ENCODE data around the gene FGFBP1. TPM values are rescaled to one million over a fixed set of nuclear protein-coding genes. Genes with fewer than 3 reads are reported as not detected.

FGFBP1 gene
- polyA plus RNA-seq (2011; rRNA removed) (not detected in 2 replicates), polyA minus RNA-seq (2011; rRNA and poly(A)+ RNA removed) (not detected in 2 replicates)

DNA sequence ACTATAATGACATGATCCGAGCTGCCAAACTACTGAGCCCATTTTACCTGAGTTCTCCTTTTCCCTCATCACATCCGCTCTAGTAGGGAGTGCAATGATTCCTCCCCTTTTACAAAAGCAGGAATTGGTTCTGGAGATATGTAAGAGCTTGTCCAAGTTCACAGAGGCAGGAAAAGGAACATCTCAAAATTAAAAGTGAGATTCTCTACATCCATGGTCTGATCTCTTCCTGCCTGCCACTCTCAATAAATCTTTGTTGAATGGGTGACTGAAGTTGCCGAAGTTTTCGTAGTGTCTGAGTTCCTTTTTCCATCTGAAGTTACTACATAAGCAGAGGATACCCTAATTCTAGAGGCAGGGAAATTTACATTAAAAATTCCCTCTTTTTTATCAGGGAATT, at the start of gene FGFBP1:
FGFBP1 (minus strand) TSS at position 101 of the 400 bp plus-strand sequence. CDS start 2,108 bp downstream, outside the sequence.
- TF ChIP-seq, protein P1, sequence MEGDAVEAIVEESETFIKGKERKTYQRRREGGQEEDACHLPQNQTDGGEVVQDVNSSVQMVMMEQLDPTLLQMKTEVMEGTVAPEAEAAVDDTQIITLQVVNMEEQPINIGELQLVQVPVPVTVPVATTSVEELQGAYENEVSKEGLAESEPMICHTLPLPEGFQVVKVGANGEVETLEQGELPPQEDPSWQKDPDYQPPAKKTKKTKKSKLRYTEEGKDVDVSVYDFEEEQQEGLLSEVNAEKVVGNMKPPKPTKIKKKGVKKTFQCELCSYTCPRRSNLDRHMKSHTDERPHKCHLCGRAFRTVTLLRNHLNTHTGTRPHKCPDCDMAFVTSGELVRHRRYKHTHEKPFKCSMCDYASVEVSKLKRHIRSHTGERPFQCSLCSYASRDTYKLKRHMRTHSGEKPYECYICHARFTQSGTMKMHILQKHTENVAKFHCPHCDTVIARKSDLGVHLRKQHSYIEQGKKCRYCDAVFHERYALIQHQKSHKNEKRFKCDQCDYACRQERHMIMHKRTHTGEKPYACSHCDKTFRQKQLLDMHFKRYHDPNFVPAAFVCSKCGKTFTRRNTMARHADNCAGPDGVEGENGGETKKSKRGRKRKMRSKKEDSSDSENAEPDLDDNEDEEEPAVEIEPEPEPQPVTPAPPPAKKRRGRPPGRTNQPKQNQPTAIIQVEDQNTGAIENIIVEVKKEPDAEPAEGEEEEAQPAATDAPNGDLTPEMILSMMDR (IDR thresholded peaks at IDR 0.05; ENCODE audit: insufficient read depth, low read depth, low read length) = no peak
- ChIA-PET CTCF (interaction anchor here (2.6 kb wide), 2 partner anchors 17 to 56 kb away, joined by 10 to 16 read pairs; no protein-coding TSS in a partner anchor), POLR2A (no interaction called here)
- no peak for DNase-seq (ENCODE audit: low read depth)
- Histone ChIP-seq H3K36me3 (ENCODE audit: control insufficient read depth, insufficient read depth, low read length) (no peaks in the 10 kb centered on the region), H3K4me3 (ENCODE audit: low read depth, low read length) (no peak within 1 kb of the TSS), H3K27me3 (ENCODE audit: control insufficient read depth, insufficient read depth, low read length) (peaks cover 12% of the 10 kb centered on the region)

DNA sequence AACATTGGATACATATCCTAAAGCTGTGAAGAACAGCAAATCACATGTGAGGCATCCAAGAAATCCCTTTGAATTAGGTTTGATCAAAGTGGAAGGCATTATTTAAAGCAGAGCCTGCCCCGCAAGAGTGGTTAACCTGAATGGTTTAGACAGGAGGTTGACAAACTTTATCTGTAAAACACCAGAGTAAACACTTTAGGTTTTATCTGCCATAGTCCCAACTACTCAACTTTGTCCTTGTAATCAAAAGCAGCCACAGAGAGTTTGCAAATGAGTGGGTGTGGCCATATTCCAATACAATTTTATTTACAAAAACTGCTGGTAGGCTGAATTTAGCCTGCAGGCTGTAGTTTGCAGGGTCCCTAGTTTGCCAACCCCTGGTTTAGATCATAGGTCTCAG, 49.7 kb upstream of the FGFBP1 start:
- ChIA-PET POLR2A (no interaction called here), CTCF (interaction anchor here (2.7 kb wide), 1 partner anchor 13 kb away, joined by 14 read pairs; no protein-coding TSS in a partner anchor)
- TF ChIP-seq, protein P1 (IDR thresholded peaks at IDR 0.05; ENCODE audit: insufficient read depth, low read depth, low read length) = no peak

DNA sequence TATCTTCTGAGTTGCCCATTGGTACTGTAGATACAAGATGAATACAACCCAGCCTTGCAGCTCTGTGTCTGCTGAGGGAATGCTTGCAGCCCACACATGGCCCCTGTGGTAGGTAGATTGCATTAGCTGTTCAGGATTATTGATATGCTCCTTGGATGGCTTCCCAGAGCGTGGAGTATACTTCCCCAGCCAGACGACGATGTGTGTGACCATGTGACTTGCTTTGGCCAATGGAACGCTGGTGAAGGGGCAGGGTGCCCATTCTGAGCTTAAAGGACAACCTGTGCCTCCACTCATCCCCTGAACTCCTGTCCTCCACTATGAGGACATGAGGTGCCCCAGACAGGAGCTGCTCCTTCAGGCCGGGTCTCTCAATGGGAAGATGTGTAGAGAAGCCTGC, 48.4 kb upstream of the FGFBP1 start:
- peaks cover 7% of the 10 kb centered on the region; the same call in 1 of the 2 replicates for H3K27me3 ChIP-seq (ENCODE audit: control insufficient read depth, insufficient read depth, low read length)
- no peaks in the 10 kb centered on the region for H3K36me3 ChIP-seq (ENCODE audit: control insufficient read depth, insufficient read depth, low read length)
- CTCF ChIA-PET = interaction anchor here (1.1 to 2.7 kb wide), 3 partner anchors 8 to 24 kb away, joined by 3 to 14 read pairs (median 3); no protein-coding TSS in a partner anchor

More for the DNA sequence above, 49.7 kb upstream of the FGFBP1 start:
- Histone ChIP-seq H3K36me3 (ENCODE audit: control insufficient read depth, insufficient read depth, low read length) (no peaks in the 10 kb centered on the region), H3K4me3 (ENCODE audit: low read depth, low read length) (no peak overlapping the region), H3K27me3 (ENCODE audit: control insufficient read depth, insufficient read depth, low read length) (peaks cover 11% of the 10 kb centered on the region; the same call in 1 of the 2 replicates)
- no peak for DNase-seq (ENCODE audit: low read depth)

DNA sequence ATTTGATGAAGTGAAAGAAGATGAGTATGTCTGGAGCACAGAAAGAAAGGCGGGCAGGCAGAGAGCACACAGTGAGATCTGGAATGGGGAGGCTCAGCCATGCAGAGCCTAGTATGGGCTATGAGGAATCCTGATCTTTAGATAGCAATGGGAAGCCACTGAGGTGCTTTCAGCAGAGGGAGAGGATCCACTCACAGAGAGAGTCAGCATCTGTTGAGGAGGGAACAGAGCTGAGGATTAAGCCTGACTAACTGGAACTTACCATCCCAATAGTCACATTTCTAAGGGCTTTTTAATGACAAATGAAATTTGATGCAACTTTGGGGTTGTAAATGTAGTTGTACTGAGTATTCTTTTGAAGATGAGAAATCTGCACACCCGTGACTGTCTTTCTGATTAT, 45.1 kb upstream of the FGFBP1 start:
- Histone ChIP-seq H3K27me3 (ENCODE audit: control insufficient read depth, insufficient read depth, low read length) (peaks cover 5% of the 10 kb centered on the region; the same call in 1 of the 2 replicates), H3K36me3 (ENCODE audit: control insufficient read depth, insufficient read depth, low read length) (no peaks in the 10 kb centered on the region), H3K4me3 (ENCODE audit: low read depth, low read length) (no peak overlapping the region)
- no peak for DNase-seq (ENCODE audit: low read depth)
- CTCF ChIA-PET = interaction anchor here (1.2 kb wide), 1 partner anchor 17 kb away, joined by 6 read pairs; no protein-coding TSS in a partner anchor
- TF ChIP-seq, protein P1 (IDR thresholded peaks at IDR 0.05; ENCODE audit: insufficient read depth, low read depth, low read length) = no peak
- POLR2A ChIA-PET = no interaction called here

More for the DNA sequence above, 48.4 kb upstream of the FGFBP1 start:
- TF ChIP-seq, protein P1 (IDR thresholded peaks at IDR 0.05; ENCODE audit: insufficient read depth, low read depth, low read length) = no peak
- no peak for DNase-seq (ENCODE audit: low read depth)
- POLR2A ChIA-PET = no interaction called here
- no peak overlapping the region for H3K4me3 ChIP-seq (ENCODE audit: low read depth, low read length)

DNA sequence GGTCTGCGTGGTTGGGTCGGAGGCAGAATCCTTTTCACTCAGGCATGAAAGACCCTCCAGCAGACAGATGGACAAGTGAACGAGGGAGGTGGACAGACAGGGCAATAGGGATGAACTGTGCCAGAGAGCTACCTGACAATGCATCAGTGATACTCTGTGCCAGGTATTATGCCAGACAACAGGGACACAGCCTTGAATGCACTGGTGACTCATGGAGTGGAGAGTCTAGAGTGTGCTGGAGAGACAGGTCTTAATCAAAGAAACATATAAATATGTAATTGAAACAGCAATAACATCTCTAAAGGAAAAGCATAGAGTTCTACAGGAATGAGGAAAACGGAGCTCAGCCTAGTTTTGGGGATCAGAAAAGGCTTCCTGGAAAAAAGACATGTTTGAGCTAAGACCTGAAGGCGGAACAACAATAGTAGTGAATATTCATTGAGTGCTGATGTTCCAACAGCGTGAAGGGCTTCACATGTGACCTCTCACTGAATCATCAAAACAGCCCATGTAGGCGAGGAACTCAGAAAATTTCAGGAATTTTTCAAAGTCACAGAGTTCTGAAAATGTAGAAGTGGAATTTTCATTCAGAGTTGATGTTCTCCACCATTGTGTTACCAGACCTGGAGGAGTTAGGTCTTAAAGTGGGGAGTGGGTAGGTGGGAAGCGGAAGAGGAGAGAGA, 44.4 kb upstream of the FGFBP1 start:
- Histone ChIP-seq H3K36me3 (ENCODE audit: control insufficient read depth, insufficient read depth, low read length) (no peaks in the 10 kb centered on the region), H3K4me3 (ENCODE audit: low read depth, low read length) (no peak overlapping the region), H3K27me3 (ENCODE audit: control insufficient read depth, insufficient read depth, low read length) (peaks cover 5% of the 10 kb centered on the region)
- ChIA-PET CTCF (interaction anchor here (1.0 to 1.2 kb wide), 2 partner anchors 18 to 101 kb away, joined by 4 to 6 read pairs; no protein-coding TSS in a partner anchor), POLR2A (no interaction called here)
- no peak for DNase-seq (ENCODE audit: low read depth)
- TF ChIP-seq, protein P1 (IDR thresholded peaks at IDR 0.05; ENCODE audit: insufficient read depth, low read depth, low read length) = no peak

Measured in BJ (cell line).